ENCODE results near the gene AUTS2.
A peak's percentile ranks its signal among the peaks of the same experiment; 100 is the strongest.

The AUTS2 gene

DNA sequence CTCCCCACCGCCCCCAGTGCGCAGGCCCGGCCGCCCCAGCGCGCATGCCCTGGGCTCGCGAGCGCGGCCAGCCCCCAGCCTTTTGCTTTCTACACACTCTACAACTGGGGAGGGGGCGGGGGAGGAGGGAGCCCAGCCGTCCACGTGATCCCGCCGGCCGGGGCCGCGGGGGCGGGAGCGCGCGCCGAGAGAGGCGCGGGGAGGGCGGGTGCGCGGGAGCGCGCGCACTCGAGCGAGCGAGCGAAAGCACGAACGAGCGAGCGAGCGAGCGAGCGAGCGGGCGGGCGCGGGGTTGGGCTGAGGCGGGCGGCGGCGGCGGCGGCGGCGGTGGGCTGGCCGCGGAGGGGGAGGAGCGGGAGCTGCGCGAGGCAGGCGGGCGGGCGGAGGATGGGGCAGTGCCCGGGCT lies at the start of gene AUTS2:
TSS of gene AUTS2 (plus strand) at position 395 of the 406 bp plus-strand sequence. CDS start 1,179 bp downstream, outside the sequence.
- peak; percentile 96 for DNase-seq

DNA sequence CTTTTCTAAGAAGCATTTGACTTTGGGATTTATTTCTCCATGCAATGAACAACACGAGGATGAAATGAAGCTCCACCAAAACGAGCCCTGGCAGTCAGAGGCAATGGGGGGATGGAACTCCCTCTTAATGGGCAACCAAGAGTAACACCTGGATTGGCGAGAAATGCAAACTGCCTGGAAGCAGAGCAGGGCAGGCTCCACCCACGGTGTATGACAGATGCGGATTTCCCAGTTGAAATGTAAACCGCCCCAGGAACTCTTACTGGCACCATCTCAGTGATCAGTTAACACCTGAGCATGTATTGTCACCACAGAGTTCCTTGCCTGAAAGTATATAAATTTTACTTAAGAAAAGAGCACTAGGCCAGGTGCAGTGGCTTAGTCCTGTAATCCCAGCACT lies 47.3 kb upstream of the AUTS2 start:
- DNase-seq, result no peak

DNA sequence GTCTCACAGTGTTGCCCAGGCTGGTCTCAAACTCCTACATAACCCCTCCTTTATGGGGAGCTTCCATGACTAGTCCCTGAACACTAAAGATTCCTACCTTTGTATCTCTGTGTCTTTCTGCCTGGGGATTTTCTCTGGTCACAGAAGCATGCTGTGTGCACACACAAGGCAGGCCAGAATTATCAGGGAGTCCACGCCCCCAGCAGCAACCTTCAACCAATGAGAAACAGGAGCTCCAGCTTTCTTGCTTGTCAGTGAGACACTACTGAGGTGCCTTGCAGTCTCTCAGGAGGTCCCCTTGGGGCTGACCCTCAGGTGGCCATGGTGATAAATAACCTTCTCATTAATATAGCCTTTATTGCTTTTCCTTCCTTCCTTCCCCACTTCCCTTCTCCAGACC lies 45.1 kb upstream of the AUTS2 start:
- DNase-seq, result no peak

DNA sequence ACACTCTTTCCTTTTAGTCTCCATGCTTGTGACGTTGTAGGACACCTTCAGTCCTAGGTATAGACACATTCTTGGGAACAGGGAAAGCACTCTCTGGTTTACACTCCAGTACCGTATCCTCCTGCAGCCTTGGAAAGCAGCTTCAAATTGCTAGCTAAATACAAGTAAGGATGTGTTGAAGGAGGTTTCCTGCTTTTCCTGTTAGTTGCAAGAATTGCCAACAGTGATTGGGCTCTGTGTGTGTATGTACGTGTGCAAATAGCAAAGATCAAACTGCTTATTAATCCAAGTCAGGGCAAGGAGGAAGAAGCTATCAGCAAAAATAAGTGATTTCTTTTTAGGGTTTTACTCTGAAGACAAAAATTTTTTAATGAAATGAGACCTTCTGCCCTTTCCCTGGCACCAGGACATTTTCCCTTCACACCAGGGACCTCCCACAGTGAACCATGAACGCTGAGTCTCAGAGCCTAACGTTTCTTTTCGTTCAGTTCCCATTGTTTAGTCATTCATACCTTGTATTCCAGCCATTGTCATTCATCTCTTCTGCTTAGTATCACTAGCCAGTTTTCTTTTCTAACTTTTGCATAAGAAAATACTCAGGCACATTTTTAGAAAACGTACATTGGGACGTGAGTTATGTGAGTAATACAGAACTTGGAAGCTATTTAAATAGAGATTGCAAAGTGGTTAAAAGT lies 36.9 kb upstream of the AUTS2 start:
- DNase-seq, result no peak

DNA sequence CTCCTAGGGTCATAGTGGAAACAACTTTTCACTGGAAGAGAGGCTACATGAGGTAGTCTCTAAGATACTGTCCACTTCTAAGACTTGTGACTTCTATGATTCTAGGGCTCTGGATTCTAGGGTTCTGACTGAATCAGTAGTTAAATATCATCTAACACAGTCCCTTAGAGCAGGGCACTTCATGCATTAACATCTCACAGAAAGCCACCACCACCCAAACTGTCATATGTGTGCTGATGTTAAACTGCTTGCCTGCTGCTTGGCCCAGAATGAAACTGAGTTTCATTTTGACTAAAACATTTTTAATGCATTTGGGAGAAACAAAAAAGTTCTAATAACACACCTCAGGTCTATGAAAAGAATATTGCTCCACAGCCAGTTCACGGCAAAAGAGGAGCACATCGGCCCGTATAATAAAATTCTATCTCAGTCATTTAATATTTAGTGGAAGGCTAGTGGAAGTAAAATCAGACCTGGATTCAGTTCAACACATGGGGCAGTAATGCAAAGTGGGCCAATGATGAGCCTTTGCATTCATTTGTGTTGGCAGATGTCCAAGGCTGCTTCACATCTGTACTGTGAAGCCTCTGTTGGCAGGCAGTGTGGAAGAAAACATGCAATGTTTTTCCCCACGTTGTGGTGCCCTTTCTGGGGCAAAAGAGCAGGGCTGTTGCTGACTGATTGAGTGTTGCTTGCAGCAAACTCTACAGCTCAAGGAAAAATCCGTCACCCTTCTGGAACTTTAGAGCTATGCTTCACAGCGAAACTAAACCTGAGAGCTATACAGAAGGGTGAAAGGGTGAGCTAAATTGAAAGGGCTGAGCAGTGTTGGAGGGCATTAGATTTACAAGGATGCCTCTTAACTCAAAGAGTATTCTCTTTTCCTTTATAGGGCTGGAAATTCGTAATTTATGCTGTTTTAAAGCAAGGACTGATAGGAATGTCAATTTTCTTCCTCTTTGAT lies 33.5 kb upstream of the AUTS2 start:
- peak; percentile 92 for DNase-seq

- DNase-seq, result no peak
These were observed 30.5 kb upstream of the AUTS2 start for GRCh38 chr7:69567800-69568199.

DNA sequence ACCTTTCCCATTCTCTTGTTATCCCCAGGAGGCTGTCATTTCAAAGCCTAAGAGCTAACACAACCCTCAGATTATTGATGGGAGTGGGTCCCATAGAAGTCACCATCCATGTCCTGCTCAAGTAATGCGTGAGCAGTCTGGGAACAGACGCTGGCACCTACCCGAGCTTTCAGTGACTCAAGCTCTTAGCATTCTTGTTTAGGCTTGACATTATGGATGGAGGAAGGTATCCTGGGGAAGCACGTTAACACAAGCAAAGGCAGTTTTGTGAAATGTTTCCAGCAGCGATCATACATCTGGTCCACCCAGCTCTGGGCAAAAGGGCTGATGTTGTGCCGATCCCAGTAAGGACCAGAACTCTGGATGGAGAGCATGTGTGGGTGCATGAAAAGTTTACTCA lies 30.0 kb upstream of the AUTS2 start:
- no peak for DNase-seq

GRCh38 chr7:69575651-69576050 lies 22.6 kb upstream of the AUTS2 start:
- DNase-seq, result no peak

- no peak for DNase-seq
These were observed 21.1 kb upstream of the AUTS2 start for GRCh38 chr7:69577221-69577620.

GRCh38 chr7:69585169-69585568 lies 13.1 kb upstream of the AUTS2 start:
- no peak for DNase-seq

GRCh38 chr7:69586321-69586720 lies 12.0 kb upstream of the AUTS2 start:
- DNase-seq, result no peak

DNA sequence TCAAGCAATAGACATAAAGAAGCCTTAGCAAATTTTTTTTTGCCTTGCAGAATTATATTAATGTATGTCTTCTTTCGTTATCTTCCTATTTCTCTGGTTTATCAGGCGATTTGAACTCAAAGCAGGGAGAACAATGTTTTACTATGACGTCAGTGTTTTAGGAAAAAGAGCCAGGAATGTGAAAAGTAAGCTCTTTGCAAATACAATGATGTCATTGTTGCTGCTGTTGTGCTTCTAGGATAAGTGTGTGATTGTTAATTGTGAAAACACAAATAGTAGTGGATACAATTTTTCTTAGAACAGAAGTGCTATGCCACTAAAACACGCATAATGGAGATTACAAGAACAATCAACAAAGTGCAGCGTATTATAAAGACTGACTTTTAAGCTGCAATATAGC lies 9.5 kb upstream of the AUTS2 start:
- no peak for DNase-seq

DNA sequence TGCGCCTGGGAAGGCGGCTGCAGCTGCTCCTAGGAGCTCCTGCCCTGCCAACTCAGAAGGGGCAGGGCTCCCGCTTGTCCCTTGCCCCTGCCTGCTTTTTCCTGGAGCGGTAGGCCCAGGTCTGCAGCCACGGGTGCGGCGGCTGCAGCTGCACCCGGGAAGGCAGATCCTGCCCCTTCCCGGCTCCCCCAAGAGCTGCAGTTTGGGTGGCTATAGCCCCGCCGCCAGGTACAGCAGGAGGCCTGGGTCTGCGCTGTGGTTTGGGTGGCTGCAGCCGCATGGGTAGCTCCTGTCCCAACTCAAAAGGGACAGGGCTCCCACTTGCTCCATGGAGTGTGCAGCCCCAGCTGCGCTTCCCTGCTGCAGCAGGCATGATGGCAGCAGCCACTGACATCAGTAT lies 6.5 kb upstream of the AUTS2 start:
- no peak for DNase-seq

DNA sequence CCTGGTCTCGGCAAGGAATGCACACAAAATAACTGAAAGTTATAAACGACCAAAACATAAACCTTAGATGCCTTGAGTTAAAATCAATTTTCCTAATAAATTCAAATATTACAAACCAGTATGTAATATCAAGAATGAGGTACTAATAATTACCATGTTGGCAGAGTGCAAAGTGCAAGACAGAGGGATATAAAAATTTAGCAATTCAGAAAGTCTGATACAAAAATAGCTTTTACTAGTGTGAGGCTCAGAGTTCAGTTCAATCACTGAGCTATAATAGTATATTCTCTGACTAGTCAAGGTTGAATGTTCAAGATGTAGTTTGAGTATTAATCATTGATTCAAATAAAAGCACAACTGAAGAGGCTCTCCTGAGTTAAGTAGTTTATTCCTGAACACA lies 4.8 kb upstream of the AUTS2 start:
- DNase-seq, result no peak

DNA sequence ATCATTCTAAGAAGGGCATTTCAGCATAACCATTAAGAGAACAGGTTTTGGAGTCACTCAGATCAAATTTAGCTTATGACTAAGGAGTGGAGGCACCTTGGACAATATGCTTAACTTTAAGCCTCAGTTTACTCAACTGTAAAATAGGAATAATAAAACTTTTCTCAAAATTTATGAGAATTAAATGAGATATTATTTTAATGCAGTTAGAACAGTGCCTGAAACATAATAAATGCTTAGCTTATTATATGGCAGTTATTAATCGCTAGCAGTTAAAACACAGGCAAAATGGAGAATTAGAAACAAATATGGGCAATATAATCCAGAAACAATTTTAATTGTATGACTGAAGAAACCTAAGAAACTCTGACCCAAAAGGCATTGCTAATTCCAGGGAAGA lies 2.9 kb upstream of the AUTS2 start:
- DNase-seq, result no peak

GRCh38 chr7:69596056-69596455 lies 2.2 kb upstream of the AUTS2 start:
- DNase-seq, result no peak

- no peak for DNase-seq
These were observed 1.5 kb upstream of the AUTS2 start for GRCh38 chr7:69596723-69597277.

- DNase-seq, result peak; percentile 37
These were observed 798 bp upstream of the AUTS2 start for GRCh38 chr7:69597278-69598076.

GRCh38 chr7:69598487-69599285 lies 411 bp downstream of the AUTS2 start:
- no peak for DNase-seq

- DNase-seq, result peak; percentile 34
These were observed 1.1 kb downstream of the AUTS2 start for GRCh38 chr7:69599286-69599954.

- no peak for DNase-seq
These were observed 1.9 kb downstream of the AUTS2 start for GRCh38 chr7:69599955-69600709.
